ACC112 (cell line): ENCODE measurements around the gene PHF2.

Experiments used
- H2AFZ ChIP-seq: fragments of 200-600 bp; sonication (generic); one replicate; pipeline ENCODE4 v1.6.0; 2017; ENCODE audit warnings: antibody characterized with exemption, low read length; ENCODE audit not compliant: unreplicated experiment
- H3K27ac ChIP-seq: fragments of 200-600 bp; sonication (generic); 2 replicates; pipeline ENCODE4 v1.5.1; 2014; ENCODE audit warnings: low read depth, mild to moderate bottlenecking, antibody characterized with exemption, low read length, moderate library complexity
- H3K27me3 ChIP-seq: fragments of 200-600 bp; sonication (generic); 2 replicates; pipeline ENCODE4 v1.6.1; 2014; ENCODE audit warnings: mild to moderate bottlenecking, antibody characterized with exemption, low read length, moderate library complexity, mixed read lengths; ENCODE audit not compliant: insufficient read depth
- H3K36me3 ChIP-seq: fragments of 200-600 bp; sonication (generic); 2 replicates; pipeline ENCODE4 v1.6.1; 2016; ENCODE audit warnings: mild to moderate bottlenecking, antibody characterized with exemption, low read length, moderate library complexity, mixed read lengths; ENCODE audit not compliant: insufficient read depth
- H3K4me1 ChIP-seq: fragments of 200-600 bp; sonication (generic); one replicate; pipeline ENCODE4 v1.6.1; 2016; ENCODE audit warnings: low read length, mixed read lengths; ENCODE audit not compliant: insufficient read depth, unreplicated experiment, control insufficient read depth
- H3K4me3 ChIP-seq: fragments of 200-600 bp; sonication (generic); 2 replicates; pipeline ENCODE4 v1.5.1; 2014; ENCODE audit warnings: mild to moderate bottlenecking, low read depth, low read length
- H3K79me2 ChIP-seq: fragments of 200-600 bp; sonication (generic); one replicate; pipeline ENCODE4 v1.6.0; 2016; ENCODE audit warnings: low read length; ENCODE audit not compliant: control insufficient read depth, unreplicated experiment, insufficient read depth

Gene PHF2

GRCh38 chr9:93697352-93698139 is 121.2 kb downstream of the PHF2 start:
- Histone ChIP-seq H3K4me3 (no peak overlapping the region), H3K79me2 (no peaks in the 10 kb centered on the region), H3K4me1 (no peaks in the 10 kb centered on the region), H3K36me3 (no peaks in the 10 kb centered on the region), H3K27ac (no peak overlapping the region), H2AFZ (no peak overlapping the region), H3K27me3 (peaks cover 57% of the 10 kb centered on the region)

- Histone ChIP-seq H3K4me1 (no peaks in the 10 kb centered on the region), H3K4me3 (no peak overlapping the region), H3K27ac (no peak overlapping the region), H2AFZ (no peak overlapping the region), H3K36me3 (no peaks in the 10 kb centered on the region), H3K27me3 (peaks cover 50% of the 10 kb centered on the region), H3K79me2 (no peaks in the 10 kb centered on the region)
Measured at GRCh38 chr9:93698140-93698908, 121.9 kb downstream of the PHF2 start.

GRCh38 chr9:93699650-93700049 is 123.3 kb downstream of the PHF2 start:
- H3K36me3 ChIP-seq = no peaks in the 10 kb centered on the region
- H3K27ac ChIP-seq = no peak overlapping the region
- H3K4me1 ChIP-seq = no peaks in the 10 kb centered on the region
- no peaks in the 10 kb centered on the region for H3K79me2 ChIP-seq
- H3K4me3 ChIP-seq = no peak overlapping the region
- H2AFZ ChIP-seq = no peak overlapping the region
- peaks cover 45% of the 10 kb centered on the region for H3K27me3 ChIP-seq

GRCh38 chr9:93701494-93702218 is 125.3 kb downstream of the PHF2 start:
- Histone ChIP-seq H3K36me3 (no peaks in the 10 kb centered on the region), H3K27me3 (peaks cover 34% of the 10 kb centered on the region), H2AFZ (no peak overlapping the region), H3K79me2 (no peaks in the 10 kb centered on the region), H3K4me1 (no peaks in the 10 kb centered on the region), H3K27ac (no peak overlapping the region), H3K4me3 (no peak overlapping the region)

- Histone ChIP-seq H3K27ac (no peak overlapping the region), H3K27me3 (peaks cover 31% of the 10 kb centered on the region; the same call in 1 of the 2 replicates), H2AFZ (no peak overlapping the region), H3K4me3 (no peak overlapping the region), H3K4me1 (no peaks in the 10 kb centered on the region), H3K36me3 (no peaks in the 10 kb centered on the region), H3K79me2 (no peaks in the 10 kb centered on the region)
Measured at GRCh38 chr9:93702261-93702660, 125.9 kb downstream of the PHF2 start.

- no peak overlapping the region for H3K4me3 ChIP-seq
- no peaks in the 10 kb centered on the region for H3K79me2 ChIP-seq
- H3K27ac ChIP-seq = no peak overlapping the region
- no peaks in the 10 kb centered on the region for H3K4me1 ChIP-seq
- no peak overlapping the region for H2AFZ ChIP-seq
- peaks cover 15% of the 10 kb centered on the region; the same call in 1 of the 2 replicates for H3K27me3 ChIP-seq
- H3K36me3 ChIP-seq = no peaks in the 10 kb centered on the region
Measured at GRCh38 chr9:93708289-93708986, 132.1 kb downstream of the PHF2 start.

GRCh38 chr9:93708987-93709302 is 132.6 kb downstream of the PHF2 start:
- no peaks in the 10 kb centered on the region for H3K4me1 ChIP-seq
- H3K4me3 ChIP-seq = no peak overlapping the region
- no peaks in the 10 kb centered on the region for H3K79me2 ChIP-seq
- no peak overlapping the region for H3K27ac ChIP-seq
- H3K27me3 ChIP-seq = peaks cover 19% of the 10 kb centered on the region; the same call in 1 of the 2 replicates
- no peaks in the 10 kb centered on the region for H3K36me3 ChIP-seq
- no peak overlapping the region for H2AFZ ChIP-seq

GRCh38 chr9:93709600-93710369 is 133.4 kb downstream of the PHF2 start:
- Histone ChIP-seq H3K4me1 (no peaks in the 10 kb centered on the region), H3K79me2 (no peaks in the 10 kb centered on the region), H3K27me3 (peaks cover 24% of the 10 kb centered on the region), H3K36me3 (no peaks in the 10 kb centered on the region), H2AFZ (no peak overlapping the region), H3K4me3 (no peak overlapping the region), H3K27ac (no peak overlapping the region)

- H3K36me3 ChIP-seq = no peaks in the 10 kb centered on the region
- no peaks in the 10 kb centered on the region for H3K79me2 ChIP-seq
- peaks cover 29% of the 10 kb centered on the region for H3K27me3 ChIP-seq
- no peak overlapping the region for H2AFZ ChIP-seq
- no peaks in the 10 kb centered on the region for H3K4me1 ChIP-seq
- H3K4me3 ChIP-seq = no peak overlapping the region
- H3K27ac ChIP-seq = no peak overlapping the region
Measured at GRCh38 chr9:93710370-93710723, 134.0 kb downstream of the PHF2 start.

GRCh38 chr9:93711002-93711401 is 134.6 kb downstream of the PHF2 start:
- H2AFZ ChIP-seq = no peak overlapping the region

More at GRCh38 chr9:93711002-93711401, 134.6 kb downstream of the PHF2 start:
- Histone ChIP-seq H3K27me3 (peaks cover 29% of the 10 kb centered on the region), H3K4me1 (no peaks in the 10 kb centered on the region), H3K79me2 (no peaks in the 10 kb centered on the region), H3K27ac (no peak overlapping the region), H3K4me3 (no peak overlapping the region), H3K36me3 (no peaks in the 10 kb centered on the region)
